K562 (cell line): ENCODE data around the gene PRXL2A. TPM values are rescaled to one million over a fixed set of nuclear protein-coding genes. Genes with fewer than 3 reads are reported as not detected.
A peak's percentile ranks its signal among the peaks of the same experiment; 100 is the strongest.

Experiments
- CCNT2 ChIP-seq: IDR thresholded peaks from 2 replicates; pipeline ENCODE4 v1.6.1; 2011; ENCODE audit warnings: borderline replicate concordance, low read depth, mild to moderate bottlenecking, moderate library complexity, mixed read lengths, low read length; ENCODE audit not compliant: insufficient read length; ENCODE audit errors: extremely low read depth
- FOXA3 ChIP-seq, 2 experiments: fragments of 450-650 bp in 1 of 2; sonication (generic) in 1 of 2; formaldehyde crosslinking; IDR thresholded peaks in 1 of 2; conservative IDR thresholded peaks in 1 of 2; 2 replicates each; pipeline versions ENCODE4 v1.4.0 to v1.8.0; 2020 to 2022; ENCODE audit warnings: mild to moderate bottlenecking in 2 of 2, missing genetic modification reagents in 1 of 2
- FOXK2 ChIP-seq, 2 experiments: fragments of 450-650 bp; IDR thresholded peaks in 1 of 2; conservative IDR thresholded peaks in 1 of 2; 2 replicates each; pipeline ENCODE4 v1.6.1; 2016; ENCODE audit warnings: low read depth in 2 of 2, mild to moderate bottlenecking in 1 of 2
- ID3 ChIP-seq, 2 experiments: fragments of 250-450 bp in 1 of 2; fragments of 450-650 bp in 1 of 2; sonication (Bioruptor Pico) in 1 of 2; IDR thresholded peaks; 2 replicates each; pipeline versions ENCODE4 v1.6.1 to v1.8.0; 2016 to 2021; ENCODE audit warnings: mild to moderate bottlenecking in 2 of 2, moderate library complexity in 2 of 2, missing compliant biosample characterization in 1 of 2, missing genetic modification characterization in 1 of 2
- KDM1A ChIP-seq, 2 experiments: fragments of 450-650 bp; IDR thresholded peaks; 2 replicates each; pipeline ENCODE4 v1.6.1; 2016; ENCODE audit warnings: mild to moderate bottlenecking in 2 of 2
- L3MBTL2 ChIP-seq: fragments of 450-650 bp; IDR thresholded peaks from 2 replicates; pipeline ENCODE4 v1.6.1; 2016; ENCODE audit warnings: mild to moderate bottlenecking, moderate library complexity
- MAFK ChIP-seq: IDR thresholded peaks from 2 replicates; pipeline ENCODE4 v1.6.1; 2011; ENCODE audit warnings: low read length, improper control_type of control experiment
- NFIX ChIP-seq: fragments of 250-450 bp; sonication (Bioruptor Pico); IDR thresholded peaks from 2 replicates; pipeline ENCODE4 v1.4.0; 2020; ENCODE audit warnings: low read depth, mild to moderate bottlenecking, moderate library complexity
- NR2F6 ChIP-seq: fragments of 450-650 bp; formaldehyde crosslinking; IDR thresholded peaks from 2 replicates; pipeline ENCODE4 v1.4.0; 2020; ENCODE audit warnings: mild to moderate bottlenecking
- PHF21A ChIP-seq: fragments of 450-650 bp; IDR thresholded peaks from 2 replicates; pipeline ENCODE4 v1.6.1; 2017; ENCODE audit warnings: low read depth, borderline replicate concordance
- POLR2A ChIP-seq: fragments of 450-650 bp; conservative IDR thresholded peaks from 2 replicates; pipeline ENCODE4 v1.6.1; 2016
- PURB ChIP-seq: sonication (generic); formaldehyde crosslinking; IDR thresholded peaks from 2 replicates; pipeline ENCODE4 v1.9.0; 2021; ENCODE audit warnings: low read depth, mild to moderate bottlenecking, missing genetic modification reagents
- RBM15 ChIP-seq: fragments of 200-400 bp; formaldehyde crosslinking; IDR thresholded peaks from 2 replicates; pipeline ENCODE4 v1.6.1; 2018; ENCODE audit warnings: mild to moderate bottlenecking, low read length, moderate library complexity; ENCODE audit not compliant: insufficient read depth
- SP1 ChIP-seq: sonication (generic); formaldehyde crosslinking; IDR thresholded peaks from 2 replicates; pipeline ENCODE4 v1.8.1; 2022; ENCODE audit warnings: mild to moderate bottlenecking, missing genetic modification reagents
- TARDBP ChIP-seq: fragments of 450-650 bp; IDR thresholded peaks from 2 replicates; pipeline ENCODE4 v1.6.1; 2016
- XRCC3 ChIP-seq: fragments of 450-650 bp; IDR thresholded peaks from 2 replicates; pipeline ENCODE4 v1.6.1; 2017; ENCODE audit warnings: mild to moderate bottlenecking, moderate library complexity
- ZNF644 ChIP-seq: fragments of 200-800 bp; sonication (Bioruptor generic); IDR thresholded peaks from 2 replicates; pipeline ENCODE4 v1.6.1; 2016; ENCODE audit warnings: low read depth, missing genetic modification characterization, missing compliant biosample characterization
- polyA plus RNA-seq, 8 experiments: library from polyadenylated mRNA; depleted of rRNA in 4 of 8; stranded (reverse) in 5 of 8; unstranded in 3 of 8; fragments of >200 nt; fragmentation: Nextera tagmentation in 2 of 8; fragmentation: Illumina TruSeq in 1 of 8; extraction: Ambion mirVana in 2 of 8; extraction: Trizol in 1 of 8; gene quantifications; 2 replicates each; pipeline versions ENCODE4 v1.2.1 to v1.2.3, GENCODE V29; 2011 to 2014; ENCODE audit warnings: inconsistent platforms in 1 of 8, missing spikeins in 1 of 8
- total RNA-seq, 7 experiments: library from RNA; depleted of rRNA in 6 of 7; stranded (reverse); fragments of >200 nt in 6 of 7; fragmentation: Illumina TruSeq in 2 of 7; extraction: Trizol in 2 of 7; gene quantifications; 2 replicates each; pipeline versions ENCODE4 v1.2.1 to v1.2.3, GENCODE V29; 2011 to 2021; ENCODE audit warnings: low replicate concordance in 1 of 7
- TF ChIP-seq, protein P1 (sequence below): fragments of 250-450 bp; sonication (Bioruptor Pico); IDR thresholded peaks from 2 replicates; pipeline ENCODE4 v1.8.0; 2022; ENCODE audit warnings: moderate library complexity, mild to moderate bottlenecking, inconsistent platforms
- TF ChIP-seq, protein P2 (sequence below): fragments of 250-450 bp; sonication (Bioruptor Pico); IDR thresholded peaks from 2 replicates; pipeline ENCODE4 v1.8.0; 2021; ENCODE audit warnings: mild to moderate bottlenecking, moderate library complexity
- TF ChIP-seq, protein P3 (sequence below): fragments of 450-650 bp; IDR thresholded peaks from 2 replicates; pipeline ENCODE4 v1.6.1; 2016; ENCODE audit warnings: mild to moderate bottlenecking

The PRXL2A gene
- total and polyA plus RNA-seq, 9 of the 15 experiments (the other 6 are each of a cell fraction or from before 2014, with no cell fraction given): 0.14 to 1.2 (median 0.75) TPM

GRCh38 chr10:80459047-80459865 is 50.9 kb downstream of the PRXL2A start (continued):
- TF ChIP-seq CCNT2 (no peak), POLR2A (no peak), L3MBTL2 (peak; percentile 32; the same call in 1 of the 2 replicates), XRCC3 (no peak), ID3 (CRISPR knock-in tag; IDR thresholded peaks at IDR 0.05) (no peak), ID3 (tag; IDR thresholded peaks at IDR 0.05) (no peak), RBM15 (no peak), KDM1A (IDR thresholded peaks at IDR 0.05) (peak in 1 of 2 experiments; percentile 54; a peak in 2 of 4 replicates), FOXK2 (conservative IDR thresholded peaks at IDR 0.05 in 1 of 2, IDR thresholded peaks at IDR 0.05 in 1 of 2; ENCODE audit: low read depth in 2 of 2) (no peak), NFIX (CRISPR knock-in tag) (no peak), ZNF644 (0 out of 2 replicates have a peak, but pooled peaks have one; percentile 11), FOXA3 (CRISPR knock-in tag; conservative IDR thresholded peaks at IDR 0.05 in 1 of 2, IDR thresholded peaks at IDR 0.05 in 1 of 2) (0 out of 4 replicates have a peak, but pooled peaks of 1 of the 2 experiments have one; percentile 11), SP1 (CRISPR knock-in tag) (no peak), MAFK (no peak), PHF21A (no peak), TARDBP (no peak), PURB (CRISPR knock-in tag) (no peak), NR2F6 (CRISPR knock-in tag) (no peak)
- TF ChIP-seq, protein P1, sequence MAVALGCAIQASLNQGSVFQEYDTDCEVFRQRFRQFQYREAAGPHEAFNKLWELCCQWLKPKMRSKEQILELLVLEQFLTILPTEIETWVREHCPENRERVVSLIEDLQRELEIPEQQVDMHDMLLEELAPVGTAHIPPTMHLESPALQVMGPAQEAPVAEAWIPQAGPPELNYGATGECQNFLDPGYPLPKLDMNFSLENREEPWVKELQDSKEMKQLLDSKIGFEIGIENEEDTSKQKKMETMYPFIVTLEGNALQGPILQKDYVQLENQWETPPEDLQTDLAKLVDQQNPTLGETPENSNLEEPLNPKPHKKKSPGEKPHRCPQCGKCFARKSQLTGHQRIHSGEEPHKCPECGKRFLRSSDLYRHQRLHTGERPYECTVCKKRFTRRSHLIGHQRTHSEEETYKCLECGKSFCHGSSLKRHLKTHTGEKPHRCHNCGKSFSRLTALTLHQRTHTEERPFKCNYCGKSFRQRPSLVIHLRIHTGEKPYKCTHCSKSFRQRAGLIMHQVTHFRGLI (CRISPR knock-in tag): no peak
- TF ChIP-seq, protein P2, sequence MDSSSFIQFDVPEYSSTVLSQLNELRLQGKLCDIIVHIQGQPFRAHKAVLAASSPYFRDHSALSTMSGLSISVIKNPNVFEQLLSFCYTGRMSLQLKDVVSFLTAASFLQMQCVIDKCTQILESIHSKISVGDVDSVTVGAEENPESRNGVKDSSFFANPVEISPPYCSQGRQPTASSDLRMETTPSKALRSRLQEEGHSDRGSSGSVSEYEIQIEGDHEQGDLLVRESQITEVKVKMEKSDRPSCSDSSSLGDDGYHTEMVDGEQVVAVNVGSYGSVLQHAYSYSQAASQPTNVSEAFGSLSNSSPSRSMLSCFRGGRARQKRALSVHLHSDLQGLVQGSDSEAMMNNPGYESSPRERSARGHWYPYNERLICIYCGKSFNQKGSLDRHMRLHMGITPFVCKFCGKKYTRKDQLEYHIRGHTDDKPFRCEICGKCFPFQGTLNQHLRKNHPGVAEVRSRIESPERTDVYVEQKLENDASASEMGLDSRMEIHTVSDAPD (CRISPR knock-in tag): no peak
- TF ChIP-seq, protein P3, sequence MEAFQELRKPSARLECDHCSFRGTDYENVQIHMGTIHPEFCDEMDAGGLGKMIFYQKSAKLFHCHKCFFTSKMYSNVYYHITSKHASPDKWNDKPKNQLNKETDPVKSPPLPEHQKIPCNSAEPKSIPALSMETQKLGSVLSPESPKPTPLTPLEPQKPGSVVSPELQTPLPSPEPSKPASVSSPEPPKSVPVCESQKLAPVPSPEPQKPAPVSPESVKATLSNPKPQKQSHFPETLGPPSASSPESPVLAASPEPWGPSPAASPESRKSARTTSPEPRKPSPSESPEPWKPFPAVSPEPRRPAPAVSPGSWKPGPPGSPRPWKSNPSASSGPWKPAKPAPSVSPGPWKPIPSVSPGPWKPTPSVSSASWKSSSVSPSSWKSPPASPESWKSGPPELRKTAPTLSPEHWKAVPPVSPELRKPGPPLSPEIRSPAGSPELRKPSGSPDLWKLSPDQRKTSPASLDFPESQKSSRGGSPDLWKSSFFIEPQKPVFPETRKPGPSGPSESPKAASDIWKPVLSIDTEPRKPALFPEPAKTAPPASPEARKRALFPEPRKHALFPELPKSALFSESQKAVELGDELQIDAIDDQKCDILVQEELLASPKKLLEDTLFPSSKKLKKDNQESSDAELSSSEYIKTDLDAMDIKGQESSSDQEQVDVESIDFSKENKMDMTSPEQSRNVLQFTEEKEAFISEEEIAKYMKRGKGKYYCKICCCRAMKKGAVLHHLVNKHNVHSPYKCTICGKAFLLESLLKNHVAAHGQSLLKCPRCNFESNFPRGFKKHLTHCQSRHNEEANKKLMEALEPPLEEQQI: no peak
